Testis (tissue), 3 donors: ENCODE measurements around the gene AQP10. TPM values are rescaled to one million over a fixed set of nuclear protein-coding genes. Genes with fewer than 3 reads are reported as not detected.
"Not testable (repeated sequence)": the region's sequence is repeated elsewhere in the genome, so short reads cannot be mapped to it uniquely, and the experiment has no call there.

Source experiments
- DNase-seq: peaks from one replicate; pipeline ENCODE4 v3.0.0-alpha.2; 2019
- H3K27ac ChIP-seq, 2 donors: fragments of 200-600 bp; sonication (generic); one replicate each; pipeline ENCODE4 v1.5.1; 2019
- H3K27me3 ChIP-seq: fragments of 200-600 bp; sonication (generic); one replicate; pipeline ENCODE4 v1.5.1; 2019
- H3K36me3 ChIP-seq: fragments of 200-600 bp; sonication (generic); one replicate; pipeline ENCODE4 v1.5.1; 2017; ENCODE audit warnings: low read depth; ENCODE audit errors: missing control alignments
- H3K4me1 ChIP-seq: fragments of 200-600 bp; sonication (generic); one replicate; pipeline ENCODE4 v1.5.1; 2019
- H3K4me3 ChIP-seq, 2 donors: fragments of 200-600 bp; sonication (generic); one replicate each; pipeline ENCODE4 v1.5.1; 2017 to 2019
- H3K9me3 ChIP-seq: fragments of 200-600 bp; sonication (generic); one replicate; pipeline ENCODE4 v1.5.1; 2017
- POLR2A ChIP-seq: fragments of 450-650 bp; IDR thresholded peaks from one replicate; pipeline ENCODE4 v1.6.1; 2017; ENCODE audit warnings: antibody characterized with exemption, mild to moderate bottlenecking, moderate library complexity
- WGBS, 2 donors: methylation state at CpG; one replicate each; pipeline ENCODE4 v1.1.5; 2018; 5-methylcytosine and 5-hydroxymethylcytosine counted together
- intact Hi-C: fragments of 100-400 bp; cut with DNase I; formaldehyde crosslinking; loops from one replicate; pipeline ENCODE4 v1.15.1; 2023; ENCODE audit warnings: low total_unique reads
- polyA plus RNA-seq: library from polyadenylated mRNA; stranded (reverse); fragments of 350-450 nt; fragmentation: Illumina TruSeq; extraction: RNeasy Lipid Tissue Mini Kit (QIAGEN cat#74804); gene quantifications from one replicate; pipeline ENCODE4 v1.2.3, GENCODE V29; 2014; ENCODE audit warnings: low read depth, low replicate concordance; ENCODE audit not compliant: insufficient read depth
- total RNA-seq, 2 donors: library from RNA; depleted of rRNA; stranded (reverse); fragments of >200 nt; gene quantifications; one replicate each; pipeline ENCODE4 v1.2.3, GENCODE V29; 2016
- TF ChIP-seq, protein P1 (sequence below), 3 experiments: fragments of 450-650 bp in 2 of 3; fragments of 200-600 bp in 1 of 3; sonication (generic) in 1 of 3; IDR thresholded peaks; one replicate each; pipeline ENCODE4 v1.5.1; 2016 to 2019; ENCODE audit warnings: antibody characterized with exemption in 3 of 3, mild to moderate bottlenecking in 2 of 3, moderate library complexity in 1 of 3

The AQP10 gene
- total and polyA plus RNA-seq, 3 donors from 2014 or later: 0.41 to 2.2 (median 2.0) TPM

DNA sequence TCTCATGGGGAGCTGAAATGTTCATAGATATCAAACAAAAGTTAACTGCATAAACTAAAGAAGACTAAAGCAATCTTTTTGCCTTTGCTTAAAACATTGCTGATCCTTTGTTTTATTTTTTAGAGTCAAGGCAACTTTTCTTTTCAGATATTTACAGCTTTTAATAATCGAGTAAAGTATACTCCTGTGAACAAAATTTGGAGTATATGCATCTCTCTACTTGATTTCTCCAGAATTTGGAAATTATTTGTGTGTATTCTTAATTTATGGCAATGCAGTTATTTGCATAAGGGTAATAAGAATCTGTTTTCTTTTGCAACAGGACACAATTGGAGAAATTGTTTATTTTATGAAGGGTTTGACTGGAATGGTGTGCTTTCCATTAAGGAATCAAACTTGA lies 4.2 kb upstream of the AQP10 start:
- 91 to 98% methylated on average over 1 of the region's 1 CpG for WGBS, 2 donors
- H3K4me1 ChIP-seq: no peaks in the 10 kb centered on the region

DNA sequence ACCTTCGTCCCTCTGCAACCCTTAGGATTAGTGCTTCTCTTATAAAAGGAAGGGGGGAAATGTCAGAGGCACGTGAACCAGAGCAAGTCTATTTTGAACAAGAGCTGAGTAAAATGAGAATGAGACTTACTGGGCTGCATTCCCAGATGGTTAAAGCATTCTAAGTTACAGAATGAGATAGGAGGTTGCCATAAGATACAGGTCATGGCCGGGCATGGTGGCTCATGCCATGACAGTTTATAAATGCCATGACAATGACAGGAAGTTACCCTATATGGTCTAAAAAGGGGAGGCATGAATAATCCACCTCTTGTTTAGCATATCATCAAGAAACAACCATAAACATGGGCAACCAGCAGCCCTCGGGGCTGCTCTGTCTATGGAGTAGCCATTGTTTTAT lies 2.5 kb upstream of the AQP10 start:
- Histone ChIP-seq H3K27me3 (no peaks in the 10 kb centered on the region), H3K36me3 (no peaks in the 10 kb centered on the region), H3K27ac (no peak overlapping the region), H3K9me3 (no peaks in the 10 kb centered on the region), H3K4me1 (no peaks in the 10 kb centered on the region), H3K4me3 (no peak overlapping the region)
- peak; percentile 38 for DNase-seq
- TF ChIP-seq, protein P1, sequence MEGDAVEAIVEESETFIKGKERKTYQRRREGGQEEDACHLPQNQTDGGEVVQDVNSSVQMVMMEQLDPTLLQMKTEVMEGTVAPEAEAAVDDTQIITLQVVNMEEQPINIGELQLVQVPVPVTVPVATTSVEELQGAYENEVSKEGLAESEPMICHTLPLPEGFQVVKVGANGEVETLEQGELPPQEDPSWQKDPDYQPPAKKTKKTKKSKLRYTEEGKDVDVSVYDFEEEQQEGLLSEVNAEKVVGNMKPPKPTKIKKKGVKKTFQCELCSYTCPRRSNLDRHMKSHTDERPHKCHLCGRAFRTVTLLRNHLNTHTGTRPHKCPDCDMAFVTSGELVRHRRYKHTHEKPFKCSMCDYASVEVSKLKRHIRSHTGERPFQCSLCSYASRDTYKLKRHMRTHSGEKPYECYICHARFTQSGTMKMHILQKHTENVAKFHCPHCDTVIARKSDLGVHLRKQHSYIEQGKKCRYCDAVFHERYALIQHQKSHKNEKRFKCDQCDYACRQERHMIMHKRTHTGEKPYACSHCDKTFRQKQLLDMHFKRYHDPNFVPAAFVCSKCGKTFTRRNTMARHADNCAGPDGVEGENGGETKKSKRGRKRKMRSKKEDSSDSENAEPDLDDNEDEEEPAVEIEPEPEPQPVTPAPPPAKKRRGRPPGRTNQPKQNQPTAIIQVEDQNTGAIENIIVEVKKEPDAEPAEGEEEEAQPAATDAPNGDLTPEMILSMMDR (IDR thresholded peaks at IDR 0.05): no peak
- TF ChIP-seq POLR2A: no peak
- intact Hi-C loops: no loop called here
- 64 to 68% methylated on average over 4 of the region's 4 CpGs for WGBS, 2 donors

More for the DNA sequence above, 4.2 kb upstream of the AQP10 start:
- no peak for DNase-seq
- TF ChIP-seq POLR2A: no peak
- TF ChIP-seq, protein P1 (IDR thresholded peaks at IDR 0.05): no peak
- no peaks in the 10 kb centered on the region for H3K27me3 ChIP-seq
- no peaks in the 10 kb centered on the region for H3K36me3 ChIP-seq
- no peaks in the 10 kb centered on the region for H3K9me3 ChIP-seq
- H3K27ac ChIP-seq: no peak overlapping the region
- intact Hi-C loops: no loop called here
- no peak overlapping the region for H3K4me3 ChIP-seq

DNA sequence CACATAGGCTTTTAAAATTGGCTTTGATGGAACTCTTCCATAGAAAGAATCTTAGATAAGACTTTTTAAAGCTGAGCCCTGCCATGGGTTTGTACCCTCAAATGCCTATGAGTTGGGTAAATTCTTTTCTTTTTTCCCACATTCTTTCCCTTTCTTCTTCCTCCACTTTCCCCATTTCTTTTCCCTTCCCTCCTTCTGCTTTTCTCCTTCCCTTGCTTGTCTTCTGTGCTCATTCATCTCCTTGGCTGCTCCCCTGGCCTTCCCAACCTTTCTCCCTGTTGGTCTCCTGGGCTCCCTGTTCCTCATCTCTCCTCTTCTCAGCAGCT lies 679 bp downstream of the AQP10 start:
- H3K36me3 ChIP-seq, DNase-seq, H3K9me3 ChIP-seq, intact Hi-C loops, H3K4me1 ChIP-seq, H3K4me3 ChIP-seq, H3K27me3 ChIP-seq, H3K27ac ChIP-seq: not testable (repeated sequence)

DNA sequence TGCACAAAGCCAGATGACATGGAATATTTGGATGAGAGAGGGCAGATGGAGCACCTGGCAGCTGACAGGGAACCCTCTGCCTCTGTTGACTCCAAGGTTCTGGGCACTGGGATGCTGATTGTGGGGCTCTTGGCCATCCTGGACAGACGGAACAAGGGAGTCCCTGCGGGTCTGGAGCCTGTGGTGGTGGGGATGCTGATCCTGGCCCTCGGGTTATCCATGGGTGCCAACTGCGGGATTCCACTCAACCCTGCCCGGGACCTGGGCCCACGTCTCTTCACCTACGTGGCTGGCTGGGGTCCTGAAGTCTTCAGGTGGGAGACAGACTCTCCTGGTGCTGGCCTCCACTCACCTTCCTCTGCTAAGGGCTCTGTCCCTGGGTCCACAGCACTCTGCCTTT lies 2.6 kb downstream of the AQP10 start:
- peaks cover 25% of the 10 kb centered on the region for H3K4me1 ChIP-seq
- H3K36me3 ChIP-seq: no peaks in the 10 kb centered on the region
- no peak for TF ChIP-seq POLR2A
- TF ChIP-seq, protein P1 (IDR thresholded peaks at IDR 0.05): no peak
- DNase-seq: no peak
- intact Hi-C loops: no loop called here
- no peak overlapping the region for H3K27ac ChIP-seq
- no peaks in the 10 kb centered on the region for H3K9me3 ChIP-seq
- 80 to 94% methylated on average over 3 to 7 of the region's 7 CpGs for WGBS, 2 donors
- no peak overlapping the region for H3K4me3 ChIP-seq
- no peaks in the 10 kb centered on the region for H3K27me3 ChIP-seq

DNA sequence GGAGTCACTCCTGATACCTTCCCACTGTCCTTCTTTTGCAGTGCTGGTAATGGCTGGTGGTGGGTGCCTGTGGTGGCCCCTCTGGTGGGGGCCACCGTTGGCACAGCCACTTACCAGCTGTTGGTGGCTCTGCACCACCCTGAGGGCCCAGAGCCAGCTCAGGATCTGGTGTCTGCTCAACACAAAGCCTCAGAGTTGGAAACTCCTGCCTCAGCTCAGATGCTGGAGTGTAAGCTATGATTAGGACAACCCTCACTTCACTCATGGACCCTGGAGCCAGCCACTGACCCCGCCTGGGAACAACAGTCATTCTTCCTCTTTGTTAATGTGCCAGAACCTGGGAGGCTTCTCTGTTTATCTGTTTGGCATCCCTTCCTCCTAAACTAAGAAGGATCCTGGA lies 3.3 kb downstream of the AQP10 start:
- peak overlapping the region in 1 of 2 donors; percentile 95 for H3K27ac ChIP-seq

More for the DNA sequence above, 3.3 kb downstream of the AQP10 start:
- H3K4me1 ChIP-seq: peaks cover 30% of the 10 kb centered on the region
- TF ChIP-seq POLR2A: no peak
- TF ChIP-seq, protein P1 (IDR thresholded peaks at IDR 0.05): no peak
- no peaks in the 10 kb centered on the region for H3K36me3 ChIP-seq
- DNase-seq: no peak
- intact Hi-C loops: no loop called here
- no peaks in the 10 kb centered on the region for H3K27me3 ChIP-seq
- H3K9me3 ChIP-seq: no peaks in the 10 kb centered on the region
- peak overlapping the region; percentile 85 to 94 for H3K4me3 ChIP-seq
- WGBS, 2 donors: 0 to 40% methylated on average over 1 to 2 of the region's 2 CpGs
